Measurements from ENCODE around the gene VPS13D.

DNA sequence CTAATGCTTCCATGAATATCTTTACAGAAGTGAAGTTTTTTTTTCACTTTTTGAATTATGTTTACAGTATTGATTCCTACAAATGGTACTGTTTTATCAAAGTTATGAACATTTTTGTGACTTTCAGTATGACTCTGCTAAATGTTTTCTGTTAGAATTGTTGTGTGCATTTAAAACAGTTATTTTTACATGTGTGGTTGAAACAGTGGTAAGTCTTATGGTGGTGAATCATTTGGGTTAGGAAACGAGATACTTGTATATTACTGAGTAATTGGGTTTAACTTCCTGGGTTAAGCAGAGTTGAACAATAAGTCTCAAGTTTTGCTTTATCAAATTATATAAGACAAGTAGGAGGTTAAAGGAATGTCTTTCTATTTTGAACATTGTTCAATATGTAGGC lies 66.8 kb downstream of the VPS13D start:
- TF ChIP-seq CTCF (IDR thresholded peaks at IDR 0.05) = no peak
- TF ChIP-seq POLR2A (IDR thresholded peaks at IDR 0.05) = no peak

All from testis (tissue), 2 donors.